Psoas muscle (tissue), 8 donors: ENCODE results near the gene BYSL. TPM values are rescaled to one million over a fixed set of nuclear protein-coding genes. Genes with fewer than 3 reads are reported as not detected.
"Not testable (repeated sequence)": the region's sequence is repeated elsewhere in the genome, so short reads cannot be mapped to it uniquely, and the experiment has no call there.

Experiments
- ATAC-seq, 4 donors: fragments of 200-7000 bp; cut with Tn5 transposase; one replicate each; pipeline ENCODE4 v1.9.1; 2020; ENCODE audit warnings: moderate library complexity in 3 of 4, mild to moderate bottlenecking in 2 of 4
- DNase-seq, 2 donors: peaks; one replicate each; pipeline ENCODE4 v3.0.0-alpha.2; 2020
- H3K27ac ChIP-seq: fragments of 200-600 bp; one replicate; pipeline ENCODE4 v1.8.0; 2022
- H3K27me3 ChIP-seq, 3 donors: fragments of 200-600 bp in 1 of 3; one replicate each; pipeline versions ENCODE4 v1.6.1 to v1.8.0; 2013 to 2022; ENCODE audit warnings: low read length in 2 of 3, mild to moderate bottlenecking in 2 of 3, moderate library complexity in 1 of 3; ENCODE audit not compliant: insufficient read depth in 3 of 3
- H3K36me3 ChIP-seq, 2 donors: fragments of 200-600 bp in 1 of 2; one replicate each; pipeline versions ENCODE4 v1.6.1 to v1.8.0; 2013 to 2022; ENCODE audit warnings: low read depth in 1 of 2, mild to moderate bottlenecking in 1 of 2, moderate library complexity in 1 of 2; ENCODE audit not compliant: insufficient read depth in 1 of 2
- H3K4me1 ChIP-seq: fragments of 200-600 bp; one replicate; pipeline ENCODE4 v1.8.0; 2022
- H3K4me3 ChIP-seq: fragments of 200-600 bp; one replicate; pipeline ENCODE4 v1.8.0; 2022; ENCODE audit warnings: mild to moderate bottlenecking
- H3K9me3 ChIP-seq: fragments of 200-600 bp; one replicate; pipeline ENCODE4 v1.8.0; 2022
- WGBS, 3 donors: extraction: QIAGEN DNeasy Blood & Tissue Kit; methylation state at CpG; one replicate each; pipeline versions ENCODE4 v1.1.6 to v1.1.7; 2013; 5-methylcytosine and 5-hydroxymethylcytosine counted together
- intact Hi-C, 2 donors: fragments of 100-400 bp; cut with DNase I; formaldehyde crosslinking; loops; one replicate each; pipeline versions ENCODE4 v1.11.0 to v1.14.2; 2022
- polyA plus RNA-seq, 3 donors: library from polyadenylated mRNA; stranded (reverse); fragments of 200-250 nt; gene quantifications; one replicate each; pipeline ENCODE4 v1.2.3, GENCODE V29; 2013
- total RNA-seq, 4 donors: library from RNA; stranded (reverse); fragmentation: NEBNext Ultra II Directional in 2 of 4; extraction: Animal tissue kit (Norgen Biotek cat#: 25700) in 2 of 4; gene quantifications; one replicate each; pipeline versions ENCODE4 v1.2.1 to v1.2.4, GENCODE V29; 2021 to 2023
- TF ChIP-seq, protein P1 (sequence below): fragments of 200-600 bp; IDR thresholded peaks from one replicate; pipeline ENCODE4 v1.8.0; 2022; ENCODE audit warnings: antibody characterized with exemption
- donor health status: healthy with polysubstance abuse.
- donor health status: DM: no; HTN: no; CAD: no; lungs with moderate emphysema.
- donor health status: Bipolar disorder and iron deficiency.
- donor health status: healthy.
- donor health status: DM: yes; HTN: yes; CAD: no.
- donor health status: DM: no; HTN: no; CAD: no.
- donor health status: DM: no; HTN: no; CAD: no.
- donor health status: DM: yes; HTN: yes; CAD: no.

The BYSL gene
- total and polyA plus RNA-seq, 7 donors: 20.3 to 55.5 (median 30.6) TPM

GRCh38 chr6:41939848-41940758 lies 18.8 kb downstream of the BYSL start:
- ATAC-seq: no peak
- DNase-seq: no peak
- peaks cover 27% of the 10 kb centered on the region for H3K4me1 ChIP-seq

DNA sequence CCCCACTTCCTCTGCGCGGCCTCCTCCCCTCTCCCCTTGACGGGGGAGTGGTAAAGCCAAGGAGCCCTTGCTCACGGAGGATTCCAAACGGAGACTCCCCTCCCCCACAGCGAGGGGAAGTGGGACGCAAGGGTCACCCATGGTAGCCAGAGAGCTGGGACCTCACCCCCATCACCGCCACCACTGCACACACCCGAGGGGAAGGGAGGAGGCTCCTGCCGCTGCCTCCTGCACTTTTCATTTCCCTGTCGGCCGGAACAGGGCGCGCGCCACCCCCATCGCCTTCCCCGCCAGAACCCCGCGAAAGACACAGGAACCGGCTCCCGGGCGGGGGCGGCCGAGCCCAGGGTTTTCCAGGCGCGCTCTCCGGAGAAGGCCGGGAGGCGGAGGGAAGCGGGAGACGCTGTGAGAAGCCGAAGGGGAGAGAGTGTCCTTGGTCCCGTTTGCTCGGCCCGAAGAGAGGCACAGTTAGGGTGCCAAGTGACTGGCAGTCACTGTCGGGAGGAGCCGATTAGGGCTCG lies 19.5 kb downstream of the BYSL start:
- TF ChIP-seq, protein P1, sequence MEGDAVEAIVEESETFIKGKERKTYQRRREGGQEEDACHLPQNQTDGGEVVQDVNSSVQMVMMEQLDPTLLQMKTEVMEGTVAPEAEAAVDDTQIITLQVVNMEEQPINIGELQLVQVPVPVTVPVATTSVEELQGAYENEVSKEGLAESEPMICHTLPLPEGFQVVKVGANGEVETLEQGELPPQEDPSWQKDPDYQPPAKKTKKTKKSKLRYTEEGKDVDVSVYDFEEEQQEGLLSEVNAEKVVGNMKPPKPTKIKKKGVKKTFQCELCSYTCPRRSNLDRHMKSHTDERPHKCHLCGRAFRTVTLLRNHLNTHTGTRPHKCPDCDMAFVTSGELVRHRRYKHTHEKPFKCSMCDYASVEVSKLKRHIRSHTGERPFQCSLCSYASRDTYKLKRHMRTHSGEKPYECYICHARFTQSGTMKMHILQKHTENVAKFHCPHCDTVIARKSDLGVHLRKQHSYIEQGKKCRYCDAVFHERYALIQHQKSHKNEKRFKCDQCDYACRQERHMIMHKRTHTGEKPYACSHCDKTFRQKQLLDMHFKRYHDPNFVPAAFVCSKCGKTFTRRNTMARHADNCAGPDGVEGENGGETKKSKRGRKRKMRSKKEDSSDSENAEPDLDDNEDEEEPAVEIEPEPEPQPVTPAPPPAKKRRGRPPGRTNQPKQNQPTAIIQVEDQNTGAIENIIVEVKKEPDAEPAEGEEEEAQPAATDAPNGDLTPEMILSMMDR: no peak
- ATAC-seq: peak in 3 of 4 donors; percentile 0 to 7 (median 1)
- peaks cover 27% of the 10 kb centered on the region for H3K4me1 ChIP-seq
- H3K27ac ChIP-seq: peak overlapping the region; percentile 66
- H3K9me3 ChIP-seq: no peaks in the 10 kb centered on the region
- 1 to 2% (median 1%) methylated on average over 29 to 38 of the region's 38 CpGs for WGBS, 3 donors
- H3K4me3 ChIP-seq: peak overlapping the region; percentile 97
- peak; percentile 54 to 70 for DNase-seq
- H3K27me3 ChIP-seq: no peaks in the 10 kb centered on the region
- no peaks in the 10 kb centered on the region for H3K36me3 ChIP-seq
- intact Hi-C loops: loop anchor here in 1 of 2 donors (5.0 kb wide), 1 partner anchor 1036 kb away; the partner anchor contains the start of gene PEX6

More at GRCh38 chr6:41939848-41940758, 18.8 kb downstream of the BYSL start:
- TF ChIP-seq, protein P1: no peak
- Histone ChIP-seq H3K4me3 (peak overlapping the region; percentile 97), H3K36me3 (peaks cover 0 to 5% of the 10 kb centered on the region in 2 donors), H3K27me3 (no peaks in the 10 kb centered on the region), H3K9me3 (no peaks in the 10 kb centered on the region), H3K27ac (no peak overlapping the region)
- WGBS, 3 donors: 25 to 35% (median 27%) methylated on average over 27 of the region's 27 CpGs
- intact Hi-C loops: loop anchor here (5.0 kb wide), 2 partner anchors 102 to 1037 kb away; partner anchors contain the start of gene PEX6 (in 1 of the 2)

DNA sequence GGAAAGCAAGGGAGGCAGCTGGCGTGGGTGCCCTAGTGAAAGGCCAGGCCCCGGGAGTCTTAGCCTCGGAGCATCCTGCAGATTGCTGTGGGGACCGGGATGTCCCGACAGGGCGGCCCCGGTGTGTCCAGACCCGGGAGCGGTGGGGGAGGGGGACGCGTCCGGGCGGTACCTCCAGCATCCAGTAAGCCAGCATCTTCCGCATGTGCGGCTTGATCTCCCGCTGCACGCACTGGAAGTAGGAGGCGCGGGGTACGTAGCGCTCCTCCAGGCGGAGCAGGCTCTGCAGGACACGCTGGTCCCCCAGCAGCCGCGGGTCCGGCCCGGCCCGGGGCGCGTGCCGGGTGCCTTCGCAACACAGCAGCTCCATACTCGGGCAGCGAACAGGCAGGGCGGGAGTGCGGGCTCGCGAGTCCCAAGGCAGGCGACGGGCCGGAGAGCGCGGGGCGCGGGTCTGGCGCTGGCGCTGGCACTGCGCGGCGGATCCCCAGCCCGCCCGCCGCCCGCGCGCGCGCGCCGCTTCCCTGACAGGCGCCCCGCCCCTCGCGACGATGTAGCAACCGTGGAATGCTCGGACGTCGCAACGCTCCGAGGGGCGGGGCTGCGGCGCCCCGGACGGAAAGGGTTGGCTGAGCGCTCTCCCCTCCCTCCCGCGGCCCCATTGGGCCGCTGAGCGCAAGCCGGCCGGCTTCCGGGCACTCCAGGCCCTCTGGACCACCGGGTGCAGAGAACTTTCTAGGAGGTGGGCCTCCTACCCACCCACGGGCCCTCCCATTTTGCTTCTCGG lies 20.2 kb downstream of the BYSL start, which contains the start of gene CCND3:
CCND3 (minus strand) TSS at position 529 of the 787 bp plus-strand sequence; CDS start at position 370, 159 bp downstream.
- intact Hi-C loops: loop anchor here in 1 of 2 donors (5.0 kb wide), 1 partner anchor 1036 kb away; the partner anchor contains the start of gene PEX6
- no peaks in the 10 kb centered on the region for H3K36me3 ChIP-seq
- H3K4me1 ChIP-seq: peaks cover 22% of the 10 kb centered on the region
- 0 to 1% (median 0%) methylated on average over 44 to 87 of the region's 87 CpGs for WGBS, 3 donors
- TF ChIP-seq, protein P1: no peak
- no peaks in the 10 kb centered on the region for H3K9me3 ChIP-seq
- H3K27ac ChIP-seq: peak within 1 kb of the TSS; percentile 66
- H3K27me3 ChIP-seq: no peaks in the 10 kb centered on the region
- H3K4me3 ChIP-seq: peak within 1 kb of the TSS; percentile 97
- peak; percentile 96 for DNase-seq
- ATAC-seq: peak; percentile 97 to 98 (median 98)

- 35 to 42% (median 36%) methylated on average over 20 of the region's 20 CpGs for whole genome bisulfite sequencing, 3 donors
- H3K27me3 ChIP-seq: no peaks in the 10 kb centered on the region
- intact Hi-C loops: loop anchor here in 1 of 2 donors (5.0 kb wide), 1 partner anchor 1035 kb away; the partner anchor contains the start of gene PEX6
- H3K4me1 ChIP-seq: peaks cover 20% of the 10 kb centered on the region
- H3K4me3 ChIP-seq: peak overlapping the region; percentile 97
- no peaks in the 10 kb centered on the region for H3K36me3 ChIP-seq
- DNase-seq (no peak), ATAC-seq (peak in 2 of 4 donors; percentile 13 to 22)
- TF ChIP-seq, protein P1: no peak
- peak overlapping the region; percentile 66 for H3K27ac ChIP-seq
- no peaks in the 10 kb centered on the region for H3K9me3 ChIP-seq
Measured at GRCh38 chr6:41942067-41942851, 21.0 kb downstream of the BYSL start.

GRCh38 chr6:41942882-41943281 lies 21.6 kb downstream of the BYSL start:
- peaks cover 20% of the 10 kb centered on the region for H3K4me1 ChIP-seq
- intact Hi-C loops: loop anchor here in 1 of 2 donors (5.0 kb wide), 1 partner anchor 1034 kb away; the partner anchor contains the start of gene PEX6
- not testable (repeated sequence) for H3K36me3 ChIP-seq, ATAC-seq, DNase-seq, H3K4me3 ChIP-seq, H3K9me3 ChIP-seq, H3K27me3 ChIP-seq, H3K27ac ChIP-seq
- 92 to 97% (median 93%) methylated on average over 13 to 14 of the region's 14 CpGs for WGBS, 3 donors
